Smooth muscle cell (in vitro differentiated cells): Measurements from ENCODE around the gene KCNK6. TPM values are rescaled to one million over a fixed set of nuclear protein-coding genes. Genes with fewer than 3 reads are reported as not detected.

ENCODE experiments used
- DNase-seq: peaks from one replicate; lab custom pipeline; 2025; ENCODE audit not compliant: unreplicated experiment; lab: John Stamatoyannopoulos, UW
- H2AFZ ChIP-seq: fragments of 200-600 bp; sonication (generic); 2 replicates; pipeline ENCODE4 v1.6.0; 2016; ENCODE audit warnings: antibody characterized with exemption, low read depth, mild to moderate bottlenecking
- H3F3A ChIP-seq: fragments of 200-600 bp; sonication (generic); 2 replicates; pipeline ENCODE4 v1.6.0; 2017; ENCODE audit warnings: antibody characterized with exemption, low read depth
- H3K27ac ChIP-seq: fragments of 200-600 bp; sonication (generic); 2 replicates; pipeline ENCODE4 v1.5.1; 2016; ENCODE audit warnings: low read depth, mild to moderate bottlenecking
- H3K27me3 ChIP-seq: fragments of 200-600 bp; sonication (generic); 2 replicates; pipeline ENCODE4 v1.6.1; 2016; ENCODE audit warnings: low read depth, mild to moderate bottlenecking
- H3K36me3 ChIP-seq: fragments of 200-600 bp; sonication (generic); 2 replicates; pipeline ENCODE4 v1.5.1; 2016; ENCODE audit warnings: low read depth
- H3K4me1 ChIP-seq: fragments of 200-600 bp; sonication (generic); 2 replicates; pipeline ENCODE4 v1.5.1; 2016; ENCODE audit warnings: low read depth
- H3K4me2 ChIP-seq: fragments of 200-600 bp; sonication (generic); 2 replicates; pipeline ENCODE4 v1.6.0; 2016; ENCODE audit warnings: mild to moderate bottlenecking
- H3K4me3 ChIP-seq: fragments of 200-600 bp; sonication (generic); 2 replicates; pipeline ENCODE4 v1.5.1; 2016; ENCODE audit warnings: mild to moderate bottlenecking
- H3K79me2 ChIP-seq: fragments of 200-600 bp; sonication (generic); 2 replicates; pipeline ENCODE4 v1.6.0; 2016; ENCODE audit warnings: low read depth, mild to moderate bottlenecking
- H3K9ac ChIP-seq: fragments of 200-600 bp; sonication (generic); 2 replicates; pipeline ENCODE4 v1.6.0; 2016; ENCODE audit warnings: low read depth
- H3K9me3 ChIP-seq: fragments of 200-600 bp; sonication (generic); replicated peaks from 2 replicates; pipeline ENCODE4 v1.5.1; 2016; ENCODE audit warnings: low read depth
- H4K20me1 ChIP-seq: fragments of 200-600 bp; sonication (generic); 2 replicates; pipeline ENCODE4 v1.6.0; 2016; ENCODE audit warnings: low read depth
- WGBS: methylation state at CpG from one replicate; pipeline ENCODE4 v1.1.7; 2016; ENCODE audit warnings: low lambda C conversion rate; 5-methylcytosine and 5-hydroxymethylcytosine counted together
- polyA plus RNA-seq: library from polyadenylated mRNA; unstranded; fragments of >200 nt; fragmentation: Nextera tagmentation; extraction: Ambion mirVana; gene quantifications from 2 replicates; pipeline ENCODE4 v1.2.1, GENCODE V29; 2016
- total RNA-seq: library from RNA; depleted of rRNA; stranded (reverse); fragments of >200 nt; gene quantifications from 2 replicates; pipeline ENCODE4 v1.2.3, GENCODE V29; 2014
- TF ChIP-seq, protein P1 (sequence below): fragments of 200-600 bp; sonication (generic); IDR thresholded peaks from 2 replicates; pipeline ENCODE4 v1.5.1; 2017; ENCODE audit warnings: borderline replicate concordance, mild to moderate bottlenecking, antibody characterized with exemption; ENCODE audit not compliant: insufficient read depth, poor library complexity, severe bottlenecking

Gene KCNK6
- total and polyA plus RNA-seq, 2 experiments from 2014 or later: 6.5 to 12.6 TPM

DNA sequence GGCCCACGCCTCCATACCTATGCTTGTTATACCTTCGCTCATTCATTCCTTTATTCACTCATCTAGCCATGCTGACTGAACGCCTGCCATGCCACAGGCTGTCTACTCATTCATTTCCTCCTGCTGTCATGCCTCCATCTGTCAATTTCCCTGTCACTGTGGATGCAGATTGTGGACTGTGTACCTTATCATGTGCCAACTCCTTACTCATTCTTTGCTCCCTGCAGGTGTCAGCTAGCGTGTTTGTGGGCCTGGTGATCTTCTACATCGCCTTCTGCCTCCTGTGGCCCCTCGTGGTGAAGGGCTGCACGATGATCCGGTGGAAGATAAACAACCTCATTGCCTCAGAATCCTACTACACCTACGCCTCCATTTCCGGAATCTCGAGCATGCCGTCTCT, 50.7 kb downstream of the KCNK6 start:
- TF ChIP-seq, protein P1, sequence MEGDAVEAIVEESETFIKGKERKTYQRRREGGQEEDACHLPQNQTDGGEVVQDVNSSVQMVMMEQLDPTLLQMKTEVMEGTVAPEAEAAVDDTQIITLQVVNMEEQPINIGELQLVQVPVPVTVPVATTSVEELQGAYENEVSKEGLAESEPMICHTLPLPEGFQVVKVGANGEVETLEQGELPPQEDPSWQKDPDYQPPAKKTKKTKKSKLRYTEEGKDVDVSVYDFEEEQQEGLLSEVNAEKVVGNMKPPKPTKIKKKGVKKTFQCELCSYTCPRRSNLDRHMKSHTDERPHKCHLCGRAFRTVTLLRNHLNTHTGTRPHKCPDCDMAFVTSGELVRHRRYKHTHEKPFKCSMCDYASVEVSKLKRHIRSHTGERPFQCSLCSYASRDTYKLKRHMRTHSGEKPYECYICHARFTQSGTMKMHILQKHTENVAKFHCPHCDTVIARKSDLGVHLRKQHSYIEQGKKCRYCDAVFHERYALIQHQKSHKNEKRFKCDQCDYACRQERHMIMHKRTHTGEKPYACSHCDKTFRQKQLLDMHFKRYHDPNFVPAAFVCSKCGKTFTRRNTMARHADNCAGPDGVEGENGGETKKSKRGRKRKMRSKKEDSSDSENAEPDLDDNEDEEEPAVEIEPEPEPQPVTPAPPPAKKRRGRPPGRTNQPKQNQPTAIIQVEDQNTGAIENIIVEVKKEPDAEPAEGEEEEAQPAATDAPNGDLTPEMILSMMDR: no peak
- Histone ChIP-seq H2AFZ (no peak overlapping the region), H3K4me1 (no peaks in the 10 kb centered on the region), H3K9ac (no peak overlapping the region), H4K20me1 (no peaks in the 10 kb centered on the region), H3F3A (no peaks in the 10 kb centered on the region), H3K4me3 (no peak overlapping the region), H3K27me3 (no peaks in the 10 kb centered on the region), H3K4me2 (no peak overlapping the region), H3K27ac (no peak overlapping the region), H3K36me3 (no peaks in the 10 kb centered on the region), H3K79me2 (peaks cover 2% of the 10 kb centered on the region), H3K9me3 (no peaks in the 10 kb centered on the region)
- WGBS: 71% methylated on average over 12 of the region's 12 CpGs
- no peak for DNase-seq

DNA sequence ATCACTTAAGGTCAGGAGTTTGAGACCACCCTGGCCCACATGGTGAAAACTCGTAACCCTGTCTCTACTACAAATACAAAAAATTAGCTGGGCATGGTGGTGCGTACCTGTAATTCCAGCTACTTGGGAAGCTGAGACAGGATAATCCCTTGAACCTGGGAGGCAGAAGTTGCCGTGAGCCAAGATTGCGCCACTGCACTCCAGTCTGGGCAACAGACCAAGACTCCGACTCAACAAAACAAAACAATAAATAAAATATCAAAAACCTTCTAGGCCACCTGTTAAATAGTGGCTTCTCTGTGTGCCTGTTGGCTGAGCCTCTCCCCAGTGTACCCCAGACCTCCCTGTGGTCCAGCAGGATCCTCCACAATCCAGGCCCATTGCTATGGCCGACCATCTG, 51.4 kb downstream of the KCNK6 start:
- Histone ChIP-seq H3K27ac (no peak overlapping the region), H3K4me3 (no peak overlapping the region), H3K4me2 (no peak overlapping the region), H3K9me3 (no peaks in the 10 kb centered on the region), H3K36me3 (no peaks in the 10 kb centered on the region), H3K79me2 (peaks cover 10% of the 10 kb centered on the region), H3K27me3 (no peaks in the 10 kb centered on the region), H2AFZ (no peak overlapping the region), H3K4me1 (peaks cover 6% of the 10 kb centered on the region), H3F3A (no peaks in the 10 kb centered on the region), H3K9ac (no peak overlapping the region), H4K20me1 (peaks cover 6% of the 10 kb centered on the region)
- DNase-seq: no peak
- TF ChIP-seq, protein P1: no peak
- WGBS: 83% methylated on average over 6 of the region's 6 CpGs

DNA sequence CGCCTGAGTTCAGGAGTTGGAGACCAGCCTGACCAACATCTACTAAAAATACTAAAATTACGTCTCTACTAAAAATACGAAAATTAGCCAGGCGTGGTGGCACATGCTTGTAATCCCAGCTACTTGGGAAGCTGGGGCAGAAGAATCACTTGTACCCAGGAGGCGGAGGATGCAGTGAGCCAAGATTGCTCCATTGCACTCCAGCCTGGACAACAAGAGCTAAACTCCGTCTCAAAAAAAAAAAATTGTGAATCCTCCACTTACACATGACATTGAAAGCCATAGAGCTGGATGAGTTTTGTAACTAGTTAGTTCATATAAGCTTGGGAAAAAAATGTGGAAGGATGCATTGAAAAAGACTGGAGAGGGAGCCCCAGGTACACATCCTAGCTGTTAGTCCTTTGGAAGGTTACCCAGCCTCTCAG, 54.3 kb downstream of the KCNK6 start:
- no peak for DNase-seq

More for the DNA sequence above, 54.3 kb downstream of the KCNK6 start:
- H3K9ac ChIP-seq: peak overlapping the region; percentile 54
- peak overlapping the region; percentile 81 for H2AFZ ChIP-seq
- 78% methylated on average over 6 of the region's 6 CpGs for WGBS
- peak overlapping the region; percentile 78 for H3K4me3 ChIP-seq
- no peaks in the 10 kb centered on the region for H3K27me3 ChIP-seq
- peaks cover 34% of the 10 kb centered on the region for H4K20me1 ChIP-seq
- peaks cover 37% of the 10 kb centered on the region for H3K79me2 ChIP-seq
- H3K4me2 ChIP-seq: peak overlapping the region; percentile 81
- TF ChIP-seq, protein P1: no peak
- peaks cover 9% of the 10 kb centered on the region for H3K4me1 ChIP-seq
- H3F3A ChIP-seq: no peaks in the 10 kb centered on the region
- peak overlapping the region; percentile 95 for H3K27ac ChIP-seq
- H3K9me3 ChIP-seq: no peaks in the 10 kb centered on the region
- no peaks in the 10 kb centered on the region for H3K36me3 ChIP-seq
